PC-9 (cell line): ENCODE results near the gene CIAO2A. TPM values are rescaled to one million over a fixed set of nuclear protein-coding genes. Genes with fewer than 3 reads are reported as not detected.

ENCODE experiments used
- BruUV-seq: library from RNA; stranded (reverse); fragments of 400-500 nt; replicated peaks from 2 replicates; lab custom pipeline; 2021; lab: Mats Ljungman, UMichigan
- CTCF ChIA-PET: fragments of 300-600 bp; sonication (Branson Sonifier 250); formaldehyde crosslinking; loops from one replicate; lab custom pipeline; 2022; ENCODE audit warnings: antibody characterized with exemption; lab: Charles Lee
- POLR2A ChIA-PET: fragments of 300-600 bp; sonication (Branson Sonifier 250); formaldehyde crosslinking; loops from one replicate; lab custom pipeline; 2022; ENCODE audit warnings: antibody characterized with exemption; ENCODE audit not compliant: unreplicated experiment; lab: Charles Lee
- DNase-seq, 2 experiments: peaks; one replicate each; pipeline versions ENCODE4 v3.0.0 to v3.0.0-alpha.2; 2015 to 2022; ENCODE audit warnings: mixed read lengths in 1 of 2
- H2AFZ ChIP-seq: fragments of 200-600 bp; sonication (generic); 2 replicates; pipeline ENCODE4 v1.8.1; 2017; ENCODE audit warnings: antibody characterized with exemption
- H3F3A ChIP-seq: fragments of 200-600 bp; sonication (generic); 2 replicates; pipeline ENCODE4 v1.8.1; 2017; ENCODE audit warnings: antibody characterized with exemption, mild to moderate bottlenecking, low read depth; ENCODE audit not compliant: insufficient read depth
- H3K27ac ChIP-seq: fragments of 200-600 bp; sonication (generic); 2 replicates; pipeline ENCODE4 v1.6.1; 2016; ENCODE audit warnings: mixed run types
- H3K27me3 ChIP-seq: fragments of 200-600 bp; sonication (generic); 2 replicates; pipeline ENCODE4 v1.6.1; 2016; ENCODE audit warnings: low read depth, mixed run types; ENCODE audit not compliant: insufficient read depth
- H3K36me3 ChIP-seq: fragments of 200-600 bp; sonication (generic); 2 replicates; pipeline ENCODE4 v1.6.1; 2016; ENCODE audit warnings: low read depth, mixed run types
- H3K4me1 ChIP-seq: fragments of 200-600 bp; sonication (generic); replicated peaks from 2 replicates; pipeline ENCODE4 v1.6.1; 2016; ENCODE audit warnings: mixed run types; ENCODE audit not compliant: insufficient read depth
- H3K4me2 ChIP-seq: fragments of 200-600 bp; sonication (generic); 2 replicates; pipeline ENCODE4 v1.6.1; 2017; ENCODE audit warnings: mixed run types
- H3K4me3 ChIP-seq: fragments of 200-600 bp; sonication (generic); 2 replicates; pipeline ENCODE4 v1.6.1; 2016; ENCODE audit warnings: mixed run types
- H3K79me2 ChIP-seq: fragments of 200-600 bp; sonication (generic); 2 replicates; pipeline ENCODE4 v1.6.1; 2017; ENCODE audit warnings: low read depth, mixed run types
- H3K9me2 ChIP-seq: fragments of 200-600 bp; sonication (generic); 2 replicates; pipeline ENCODE4 v1.8.1; 2017; ENCODE audit warnings: mild to moderate bottlenecking; ENCODE audit not compliant: insufficient read depth
- H3K9me3 ChIP-seq: fragments of 200-600 bp; sonication (generic); 2 replicates; pipeline ENCODE4 v1.8.1; 2016; ENCODE audit warnings: low read depth; ENCODE audit not compliant: insufficient read depth
- H4K20me1 ChIP-seq: fragments of 200-600 bp; sonication (generic); 2 replicates; pipeline ENCODE4 v1.8.1; 2017; ENCODE audit not compliant: insufficient read depth
- CTCF ChIP-seq: fragments of 200-600 bp; sonication (generic); conservative IDR thresholded peaks from 2 replicates; pipeline ENCODE4 v1.6.1; 2017; ENCODE audit warnings: mixed run types, antibody characterized with exemption, mild to moderate bottlenecking, moderate library complexity
- EZH2 ChIP-seq: fragments of 200-600 bp; sonication (generic); IDR thresholded peaks from 2 replicates; pipeline ENCODE4 v1.8.0; 2017; ENCODE audit warnings: antibody characterized with exemption, low read depth
- intact Hi-C: fragments of 100-400 bp; cut with micrococcal nuclease; formaldehyde crosslinking; loops from one replicate; pipeline ENCODE4 v1.10.0; 2022; ENCODE audit not compliant: unreplicated experiment
- total RNA-seq: library from RNA; stranded (reverse); gene quantifications from 2 replicates; pipeline ENCODE4 v1.2.3, GENCODE V29; 2021

CIAO2A gene
- total RNA-seq, 1 experiment from 2014 or later: 76.3 TPM

- Histone ChIP-seq H3K27ac (no peak overlapping the region), H3F3A (no peaks in the 10 kb centered on the region), H3K36me3 (no peaks in the 10 kb centered on the region), H3K9me2 (no peaks in the 10 kb centered on the region), H2AFZ (no peak overlapping the region), H3K4me2 (no peak overlapping the region), H4K20me1 (no peaks in the 10 kb centered on the region), H3K9me3 (no peaks in the 10 kb centered on the region), H3K4me1 (no peaks in the 10 kb centered on the region), H3K79me2 (no peaks in the 10 kb centered on the region), H3K27me3 (no peaks in the 10 kb centered on the region), H3K4me3 (no peak overlapping the region)
- BruUV-seq: no TSS peak
- intact Hi-C loops: no loop called here
- TF ChIP-seq CTCF: no peak
- TF ChIP-seq EZH2: no peak
- ChIA-PET POLR2A (interaction anchor here (0.9 kb wide), 1 partner anchor 475 kb away, joined by 6 read pairs; no protein-coding TSS in a partner anchor), CTCF (no interaction called here)
- DNase-seq: no peak
These were observed 32.3 kb upstream of the CIAO2A start for GRCh38 chr15:64125978-64126377.

GRCh38 chr15:64122936-64123351, 29.3 kb upstream of the CIAO2A start:
- no TSS peak for BruUV-seq
- Histone ChIP-seq H3K9me2 (no peaks in the 10 kb centered on the region), H4K20me1 (no peaks in the 10 kb centered on the region), H3K9me3 (no peaks in the 10 kb centered on the region), H3K36me3 (no peaks in the 10 kb centered on the region; the same call in 1 of the 2 replicates), H3K27me3 (no peaks in the 10 kb centered on the region), H3F3A (no peaks in the 10 kb centered on the region), H3K27ac (no peak overlapping the region), H3K4me3 (no peak overlapping the region), H3K4me2 (no peak overlapping the region), H3K79me2 (no peaks in the 10 kb centered on the region), H2AFZ (no peak overlapping the region), H3K4me1 (no peaks in the 10 kb centered on the region)
- intact Hi-C loops: no loop called here
- no peak for DNase-seq
- no peak for TF ChIP-seq EZH2
- no peak for TF ChIP-seq CTCF
- ChIA-PET CTCF (no interaction called here), POLR2A (interaction anchor here (0.5 kb wide), 1 partner anchor 895 kb away, joined by 4 read pairs; no protein-coding TSS in a partner anchor)

GRCh38 chr15:64122444-64122843, 28.8 kb upstream of the CIAO2A start:
- Histone ChIP-seq H4K20me1 (no peaks in the 10 kb centered on the region), H3K79me2 (no peaks in the 10 kb centered on the region), H3K4me1 (no peaks in the 10 kb centered on the region), H3K27me3 (no peaks in the 10 kb centered on the region), H2AFZ (no peak overlapping the region), H3K36me3 (no peaks in the 10 kb centered on the region; the same call in 1 of the 2 replicates), H3K4me3 (no peak overlapping the region), H3F3A (no peaks in the 10 kb centered on the region), H3K9me3 (no peaks in the 10 kb centered on the region), H3K4me2 (no peak overlapping the region), H3K27ac (no peak overlapping the region), H3K9me2 (no peaks in the 10 kb centered on the region)
- ChIA-PET POLR2A (no interaction called here), CTCF (no interaction called here)
- TF ChIP-seq EZH2 (no peak), CTCF (no peak)
- no TSS peak for BruUV-seq
- intact Hi-C loops: no loop called here
- DNase-seq: no peak
